Bronchial epithelial cell (primary cell): ENCODE results near the gene INPP5F. TPM values are rescaled to one million over a fixed set of nuclear protein-coding genes. Genes with fewer than 3 reads are reported as not detected.

Source experiments
- DNase-seq: peaks from one replicate; pipeline ENCODE4 v3.0.0-alpha.2; 2010; ENCODE audit warnings: low read depth
- FAIRE-seq: peaks from 2 replicates; lab custom pipeline; 2011; peaks lifted over from hg19 to GRCh38; lab: Jason Lieb, UNC
- H3K27me3 ChIP-seq: 2 replicates; pipeline ENCODE4 v1.5.1; 2011; ENCODE audit warnings: low read length; ENCODE audit not compliant: control insufficient read depth, insufficient read depth
- H3K36me3 ChIP-seq: 2 replicates; pipeline ENCODE4 v1.5.1; 2011; ENCODE audit warnings: low read length; ENCODE audit not compliant: control insufficient read depth, insufficient read depth
- H3K4me3 ChIP-seq: 2 replicates; pipeline ENCODE4 v1.5.1; 2011; ENCODE audit warnings: mild to moderate bottlenecking, low read depth, low read length, control low read depth
- total RNA-seq: library from RNA; depleted of rRNA; stranded (reverse); fragments of >200 nt; gene quantifications from 2 replicates; pipeline ENCODE4 v1.2.1, GENCODE V29; 2014
- TF ChIP-seq, protein P1 (sequence below): IDR thresholded peaks from 2 replicates; pipeline ENCODE4 v1.5.1; 2011; ENCODE audit warnings: mild to moderate bottlenecking, moderate library complexity, low read length, control low read depth, inconsistent platforms; ENCODE audit not compliant: insufficient read depth, severe bottlenecking

INPP5F gene
- total RNA-seq, 1 donor from 2014 or later, result 11.6 TPM

DNA sequence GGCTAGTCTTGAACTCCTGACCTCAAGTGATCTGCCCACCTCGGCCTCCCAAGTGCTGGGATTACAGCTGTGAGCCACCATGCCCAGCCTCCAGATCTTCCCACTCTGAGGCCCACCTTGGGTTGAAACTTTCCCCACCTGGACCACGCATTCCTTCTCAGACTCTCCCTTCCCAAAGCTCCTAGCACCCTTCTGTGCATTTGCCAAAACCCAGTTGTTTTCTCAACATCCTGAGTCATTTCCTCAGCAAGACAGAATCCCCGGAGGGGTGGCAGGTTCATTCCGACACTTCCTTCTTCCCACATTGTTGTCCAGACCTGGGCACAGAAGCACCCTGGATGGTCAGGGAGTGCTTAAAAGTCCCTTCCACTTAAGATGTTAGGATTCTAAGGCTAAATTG is 45.8 kb upstream of the INPP5F start:
- TF ChIP-seq, protein P1, sequence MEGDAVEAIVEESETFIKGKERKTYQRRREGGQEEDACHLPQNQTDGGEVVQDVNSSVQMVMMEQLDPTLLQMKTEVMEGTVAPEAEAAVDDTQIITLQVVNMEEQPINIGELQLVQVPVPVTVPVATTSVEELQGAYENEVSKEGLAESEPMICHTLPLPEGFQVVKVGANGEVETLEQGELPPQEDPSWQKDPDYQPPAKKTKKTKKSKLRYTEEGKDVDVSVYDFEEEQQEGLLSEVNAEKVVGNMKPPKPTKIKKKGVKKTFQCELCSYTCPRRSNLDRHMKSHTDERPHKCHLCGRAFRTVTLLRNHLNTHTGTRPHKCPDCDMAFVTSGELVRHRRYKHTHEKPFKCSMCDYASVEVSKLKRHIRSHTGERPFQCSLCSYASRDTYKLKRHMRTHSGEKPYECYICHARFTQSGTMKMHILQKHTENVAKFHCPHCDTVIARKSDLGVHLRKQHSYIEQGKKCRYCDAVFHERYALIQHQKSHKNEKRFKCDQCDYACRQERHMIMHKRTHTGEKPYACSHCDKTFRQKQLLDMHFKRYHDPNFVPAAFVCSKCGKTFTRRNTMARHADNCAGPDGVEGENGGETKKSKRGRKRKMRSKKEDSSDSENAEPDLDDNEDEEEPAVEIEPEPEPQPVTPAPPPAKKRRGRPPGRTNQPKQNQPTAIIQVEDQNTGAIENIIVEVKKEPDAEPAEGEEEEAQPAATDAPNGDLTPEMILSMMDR, result no peak
- Histone ChIP-seq H3K4me3 (no peak overlapping the region), H3K36me3 (peaks cover 12% of the 10 kb centered on the region), H3K27me3 (no peaks in the 10 kb centered on the region)
- FAIRE-seq (peak; percentile 70), DNase-seq (peak; percentile 97)

DNA sequence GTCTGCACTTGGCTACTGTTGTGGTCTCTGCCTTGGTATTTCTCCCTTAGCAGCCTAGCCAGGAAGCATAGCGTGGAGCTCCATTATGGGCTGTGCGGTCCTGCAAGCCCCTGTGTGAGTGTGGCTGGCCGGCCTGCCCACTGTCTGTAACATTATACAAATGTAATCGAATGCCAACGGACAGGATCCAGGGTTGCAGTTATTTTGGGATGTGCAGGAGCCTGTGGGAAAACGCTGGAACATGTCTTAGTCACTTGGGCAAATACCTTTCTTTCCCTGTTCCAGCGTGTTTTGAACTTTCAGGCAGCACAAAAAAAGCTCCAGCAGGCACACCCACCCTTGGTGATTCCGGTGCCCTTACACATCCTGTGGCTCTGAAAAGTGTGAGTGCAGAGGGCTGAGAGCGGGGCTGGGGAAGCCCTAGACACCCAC is 45.2 kb upstream of the INPP5F start:
- no peaks in the 10 kb centered on the region for H3K27me3 ChIP-seq
- TF ChIP-seq, protein P1, result no peak
- FAIRE-seq (no peak), DNase-seq (peak; percentile 99)
- peaks cover 11% of the 10 kb centered on the region for H3K36me3 ChIP-seq
- no peak overlapping the region for H3K4me3 ChIP-seq

DNA sequence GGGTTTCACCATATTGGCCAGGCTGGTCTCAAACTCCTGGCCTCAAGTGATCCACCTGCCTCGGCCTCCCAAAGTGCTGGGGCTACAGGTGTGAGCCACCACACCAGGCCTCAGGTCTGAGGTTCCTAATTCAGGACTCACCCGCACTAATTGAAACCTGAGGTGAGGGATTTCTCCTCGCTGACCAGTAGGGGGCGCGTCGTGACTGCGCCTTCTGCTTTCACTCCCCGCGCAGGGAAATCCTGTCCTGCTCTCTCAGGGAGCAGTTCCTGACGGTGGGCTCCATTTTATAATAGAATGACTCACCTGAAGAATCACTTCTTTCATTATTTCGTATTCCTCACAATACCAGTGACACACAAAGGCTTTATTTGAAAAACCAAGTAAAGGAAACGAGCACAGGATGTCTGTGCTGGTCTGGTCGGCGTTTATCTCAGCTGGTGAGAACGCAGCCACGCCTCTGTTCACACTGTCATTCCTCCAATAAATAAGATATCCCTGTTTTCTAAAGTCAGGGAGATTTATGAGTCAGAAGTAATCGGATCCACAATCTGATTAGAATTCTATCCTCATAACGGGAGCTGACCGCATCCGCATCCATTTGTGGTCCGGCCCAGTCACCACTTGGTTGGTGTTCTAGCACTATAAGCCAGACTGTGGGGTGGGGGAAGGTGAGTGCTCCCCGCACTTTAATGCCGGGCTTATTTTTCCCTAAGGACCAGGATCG is 39.2 kb upstream of the INPP5F start:
- peak overlapping the region; percentile 30 for H3K4me3 ChIP-seq
- H3K27me3 ChIP-seq, result no peaks in the 10 kb centered on the region
- H3K36me3 ChIP-seq, result no peaks in the 10 kb centered on the region
- DNase-seq, result peak; percentile 95
- TF ChIP-seq, protein P1, result peak; percentile 91
- FAIRE-seq, result no peak

DNA sequence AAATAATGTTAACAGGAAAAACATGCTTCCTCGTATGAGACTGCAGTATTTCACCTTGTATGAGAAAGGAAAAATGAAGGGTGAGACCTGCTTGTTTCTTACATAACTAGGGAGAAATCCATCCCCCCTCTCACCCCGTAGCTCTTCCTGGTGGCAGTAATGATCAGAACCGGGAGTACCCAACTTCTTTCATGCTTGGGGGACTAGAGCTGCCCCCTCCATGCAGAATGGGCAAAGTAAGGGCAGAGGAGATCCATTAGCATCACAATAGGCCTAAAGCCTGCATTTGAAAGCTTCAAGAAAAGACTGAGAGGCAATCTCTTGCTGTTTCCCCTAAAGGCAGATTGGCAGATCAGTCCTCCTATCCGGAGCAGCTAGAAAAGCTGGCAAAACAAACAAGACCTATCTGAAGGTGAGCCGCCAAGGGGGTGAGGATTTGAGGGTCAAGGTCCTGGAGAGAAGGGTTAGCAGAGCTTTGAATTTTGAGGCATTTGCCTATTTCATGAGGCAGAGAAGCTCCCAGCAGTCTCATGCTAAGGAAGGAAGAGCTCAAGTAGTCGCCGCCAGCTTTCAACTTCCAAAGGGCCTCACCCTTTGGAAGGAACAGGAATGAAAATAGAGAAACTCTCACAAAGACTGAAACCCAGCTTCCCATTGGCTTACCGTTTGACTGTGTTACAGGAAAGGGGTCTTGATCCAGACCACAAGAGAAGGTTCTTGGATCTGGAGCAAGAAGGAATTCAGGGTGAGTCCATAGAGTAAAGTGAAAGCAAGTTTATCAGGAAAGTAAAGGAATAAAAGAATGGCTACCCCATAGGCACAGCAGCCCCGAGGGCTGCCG is 38.4 kb upstream of the INPP5F start:
- no peaks in the 10 kb centered on the region for H3K27me3 ChIP-seq
- H3K4me3 ChIP-seq, result no peak overlapping the region
- TF ChIP-seq, protein P1, result no peak
- DNase-seq, result no peak
- H3K36me3 ChIP-seq, result no peaks in the 10 kb centered on the region
- FAIRE-seq, result no peak

DNA sequence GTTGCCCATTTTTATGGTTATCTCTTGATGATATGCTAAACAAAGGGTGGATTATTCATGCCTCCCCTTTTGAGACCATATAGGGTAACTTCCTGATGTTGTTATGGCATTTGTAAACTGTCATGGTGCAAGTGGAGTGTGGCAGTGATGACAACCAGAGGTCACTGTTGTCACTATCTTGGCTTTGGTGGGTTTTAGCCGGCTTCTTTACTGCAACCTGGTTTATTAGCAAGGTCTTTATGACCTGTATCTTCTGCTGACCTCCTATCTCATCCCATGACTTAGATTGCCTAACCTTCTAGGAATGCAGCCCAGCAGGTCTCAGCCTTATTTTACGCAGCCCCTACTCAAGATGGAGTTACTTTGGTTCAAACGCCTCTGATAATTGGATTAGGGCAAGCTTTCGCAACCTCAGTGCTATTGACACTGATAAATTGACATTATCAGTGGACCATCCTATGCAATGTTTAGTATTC is 37.8 kb upstream of the INPP5F start:
- no peak overlapping the region for H3K4me3 ChIP-seq
- no peaks in the 10 kb centered on the region for H3K36me3 ChIP-seq
- FAIRE-seq, result no peak

More for the DNA sequence above, 37.8 kb upstream of the INPP5F start:
- no peaks in the 10 kb centered on the region for H3K27me3 ChIP-seq
- TF ChIP-seq, protein P1, result no peak
- DNase-seq, result peak; percentile 29
